HepG2 (cell line): ENCODE results near the gene MAPK11. TPM values are rescaled to one million over a fixed set of nuclear protein-coding genes. Genes with fewer than 3 reads are reported as not detected.

Experiments used
- ATAC-seq: fragments of 200-7000 bp; cut with Tn5 transposase; 3 replicates; pipeline ENCODE4 v1.9.1; 2020; ENCODE audit warnings: mild to moderate bottlenecking, moderate library complexity
- BruUV-seq: library from RNA; stranded (reverse); fragments of 400-500 nt; replicated peaks from 2 replicates; lab custom pipeline; 2021; lab: Mats Ljungman, UMichigan
- CTCF ChIA-PET: fragments of 300-600 bp; formaldehyde crosslinking; extraction: SDS; loops from one replicate; lab custom pipeline; 2021; ENCODE audit warnings: low total read pairs, inconsistent platforms, low intra/inter-chr PET ratio; lab: Yijun Ruan, JAX
- POLR2A ChIA-PET: fragments of 350-600 bp; sonication (Branson Sonifier 250); formaldehyde crosslinking; loops from one replicate; lab custom pipeline; 2020; ENCODE audit warnings: antibody characterized with exemption, inconsistent platforms; lab: Yijun Ruan, JAX
- DNase-seq: peaks from one replicate; pipeline ENCODE4 v3.0.0-alpha.2; 2015; ENCODE audit warnings: low spot score
- FAIRE-seq: peaks from 3 replicates; lab custom pipeline; 2011; peaks lifted over from hg19 to GRCh38; lab: Jason Lieb, UNC
- H2AFZ ChIP-seq: one replicate; pipeline ENCODE4 v1.6.1; 2011; ENCODE audit warnings: low read length, inconsistent platforms
- H3K27ac ChIP-seq: fragments of 300-600 bp; 3 replicates; pipeline ENCODE4 v1.8.0; 2011; ENCODE audit warnings: mixed run types, mild to moderate bottlenecking, mixed read lengths, low read length, inconsistent platforms; ENCODE audit not compliant: insufficient read depth; ENCODE audit errors: extremely low read length
- H3K27me3 ChIP-seq, 2 experiments: fragments of 200-600 bp in 1 of 2; 2 replicates in 1 of 2; 3 replicates in 1 of 2; pipeline versions ENCODE4 v1.6.0 to v1.8.0; 2011; ENCODE audit warnings: low read length in 2 of 2, mild to moderate bottlenecking in 2 of 2, moderate library complexity in 2 of 2, inconsistent platforms in 1 of 2; ENCODE audit not compliant: insufficient read depth in 2 of 2, control insufficient read depth in 1 of 2
- H3K36me3 ChIP-seq, 2 experiments: fragments of 200-600 bp in 1 of 2; replicated peaks in 1 of 2; 2 replicates in 1 of 2; 3 replicates in 1 of 2; pipeline versions ENCODE4 v1.5.1 to v1.8.0; 2011; ENCODE audit warnings: low read length in 2 of 2, inconsistent platforms in 1 of 2; ENCODE audit not compliant: insufficient read depth in 2 of 2, control insufficient read depth in 1 of 2
- H3K4me1 ChIP-seq: 2 replicates; pipeline ENCODE4 v1.5.1; 2012; ENCODE audit warnings: low read length, inconsistent platforms; ENCODE audit not compliant: insufficient read depth
- H3K4me2 ChIP-seq: 2 replicates; pipeline ENCODE4 v1.6.0; 2011; ENCODE audit warnings: low read depth, low read length, inconsistent platforms
- H3K4me3 ChIP-seq, 3 experiments: fragments of 200-600 bp in 1 of 3; sonication (generic), shearing (Covaris generic) in 1 of 3; replicated peaks in 1 of 3; 2 replicates each; pipeline ENCODE4 v1.5.1; 2011 to 2016; ENCODE audit warnings: low read length in 3 of 3, inconsistent platforms in 2 of 3, low read depth in 2 of 3, mild to moderate bottlenecking in 2 of 3, control low read depth in 1 of 3, mixed read lengths in 1 of 3; ENCODE audit not compliant: insufficient read depth in 1 of 3
- H3K79me2 ChIP-seq: one replicate; pipeline ENCODE4 v1.6.1; 2011; ENCODE audit warnings: low read length, inconsistent platforms; ENCODE audit not compliant: insufficient read depth
- H3K9ac ChIP-seq: 2 replicates; pipeline ENCODE4 v1.6.0; 2011; ENCODE audit warnings: mild to moderate bottlenecking, low read depth, low read length, inconsistent platforms; ENCODE audit not compliant: insufficient read depth
- H3K9me3 ChIP-seq: 2 replicates; pipeline ENCODE4 v1.5.1; 2012; ENCODE audit warnings: mild to moderate bottlenecking, low read length
- H4K20me1 ChIP-seq: 2 replicates; pipeline ENCODE4 v1.6.0; 2011; ENCODE audit warnings: inconsistent platforms, mild to moderate bottlenecking, low read length, moderate library complexity; ENCODE audit not compliant: insufficient read depth
- ATF5 ChIP-seq: sonication (generic); formaldehyde crosslinking; IDR thresholded peaks from 2 replicates; pipeline ENCODE4 v1.4.0; 2020; ENCODE audit warnings: mild to moderate bottlenecking, low read depth, missing genetic modification reagents
- BHLHE40 ChIP-seq: IDR thresholded peaks from 2 replicates; pipeline ENCODE4 v1.6.1; 2011; ENCODE audit warnings: low read length, improper control_type of control experiment
- KDM2A ChIP-seq: sonication (generic); formaldehyde crosslinking; IDR thresholded peaks from 2 replicates; pipeline ENCODE4 v1.4.0; 2020; ENCODE audit warnings: low read depth, missing genetic modification reagents, borderline replicate concordance
- RBM39 ChIP-seq: fragments of 200-400 bp; formaldehyde crosslinking; IDR thresholded peaks from one replicate; pipeline ENCODE4 v1.6.1; 2018; ENCODE audit warnings: antibody characterized with exemption, mild to moderate bottlenecking, low read depth, low read length; ENCODE audit not compliant: poor library complexity, severe bottlenecking
- RFX5 ChIP-seq: IDR thresholded peaks from 2 replicates; pipeline ENCODE4 v1.6.1; 2011; ENCODE audit warnings: low read depth, low read length, improper control_type of control experiment
- SAP130 ChIP-seq: IDR thresholded peaks from 2 replicates; pipeline ENCODE4 v1.6.1; 2016; ENCODE audit warnings: low read depth
- TEF ChIP-seq: sonication (generic); formaldehyde crosslinking; IDR thresholded peaks from 2 replicates; pipeline ENCODE4 v1.5.0; 2020; ENCODE audit warnings: missing genetic modification reagents
- TFE3 ChIP-seq: IDR thresholded peaks from 2 replicates; pipeline ENCODE4 v1.6.1; 2016
- TOE1 ChIP-seq: sonication (generic); formaldehyde crosslinking; IDR thresholded peaks from 2 replicates; pipeline ENCODE4 v1.4.0; 2020; ENCODE audit warnings: mild to moderate bottlenecking, missing genetic modification reagents
- YEATS2 ChIP-seq: sonication (generic); formaldehyde crosslinking; IDR thresholded peaks from 2 replicates; pipeline ENCODE4 v1.4.0; 2020; ENCODE audit warnings: missing genetic modification reagents, borderline replicate concordance
- ZNF256 ChIP-seq: sonication (generic); formaldehyde crosslinking; conservative IDR thresholded peaks from 2 replicates; pipeline ENCODE4 v1.4.0; 2020; ENCODE audit warnings: missing genetic modification reagents
- ZNF430 ChIP-seq: sonication (generic); formaldehyde crosslinking; IDR thresholded peaks from 2 replicates; pipeline ENCODE4 v1.9.0; 2021; ENCODE audit warnings: mild to moderate bottlenecking, missing genetic modification reagents
- ZNF530 ChIP-seq: sonication (generic); formaldehyde crosslinking; IDR thresholded peaks from 2 replicates; pipeline ENCODE4 v1.5.0; 2020; ENCODE audit warnings: low read depth, mild to moderate bottlenecking, missing genetic modification reagents
- ZNF546 ChIP-seq: sonication (generic); formaldehyde crosslinking; conservative IDR thresholded peaks from 2 replicates; pipeline ENCODE4 v1.8.1; 2023; ENCODE audit warnings: mild to moderate bottlenecking, missing genetic modification reagents
- ZNF574 ChIP-seq: sonication (generic); formaldehyde crosslinking; IDR thresholded peaks from 2 replicates; pipeline ENCODE4 v1.4.0; 2020; ENCODE audit warnings: missing genetic modification reagents
- ZNF788 ChIP-seq: sonication (generic); formaldehyde crosslinking; IDR thresholded peaks from 2 replicates; pipeline ENCODE4 v1.5.0; 2020; ENCODE audit warnings: mild to moderate bottlenecking, missing genetic modification reagents, borderline replicate concordance
- WGBS: methylation state at CpG from one replicate; pipeline ENCODE4 v1.1.6; 2017; ENCODE audit warnings: low lambda C conversion rate; 5-methylcytosine and 5-hydroxymethylcytosine counted together
- in situ Hi-C: cut with HindIII; loops from 2 replicates; pipeline ENCODE4 v1.10.0; 2017; ENCODE audit warnings: low pct_unique_long_range_greater_than_20kb; ENCODE audit not compliant: extremely low pct_ligation_motif_present
- intact Hi-C: fragments of 100-400 bp; cut with micrococcal nuclease; formaldehyde crosslinking; loops from one replicate; pipeline ENCODE4 v1.10.0; 2022; ENCODE audit not compliant: unreplicated experiment
- polyA plus RNA-seq, 8 experiments: library from polyadenylated mRNA; depleted of rRNA in 3 of 8; stranded (reverse) in 7 of 8; unstranded in 1 of 8; fragments of >200 nt; fragmentation: Illumina TruSeq in 4 of 8; extraction: Trizol in 4 of 8; gene quantifications; 2 replicates each; pipeline versions ENCODE4 v1.2.1 to v1.2.3, GENCODE V29; 2011 to 2016; ENCODE audit warnings: low read depth in 4 of 8, missing spikeins in 1 of 8, mixed read lengths in 1 of 8; ENCODE audit not compliant: insufficient read depth in 1 of 8
- total RNA-seq, 5 experiments: library from RNA; depleted of rRNA; stranded (reverse); fragments of >200 nt; fragmentation: Illumina TruSeq; extraction: Trizol; gene quantifications; 2 replicates each; pipeline ENCODE4 v1.2.3, GENCODE V29; 2016; ENCODE audit warnings: low read depth in 1 of 5

Gene MAPK11
- total and polyA plus RNA-seq, 2 of the 13 experiments (the other 11 are each of a cell fraction or from before 2014, with no cell fraction given), result 0.15 to 0.17 TPM

GRCh38 chr22:50262460-50262911 is 7.7 kb downstream of the MAPK11 start (continued):
- TF ChIP-seq KDM2A (CRISPR knock-in tag) (peak; percentile 20; the same call in 1 of the 2 replicates), ZNF256 (CRISPR knock-in tag) (no peak), YEATS2 (no peak), RBM39 (no peak)

- H3K27ac ChIP-seq, result no peak within 1 kb of the TSS
- FAIRE-seq (no peak), ATAC-seq (0 out of 3 replicates have a peak, but pooled peaks have one; percentile 2), DNase-seq (no peak)
- no peaks in the 10 kb centered on the region for H3K79me2 ChIP-seq
- peak within 1 kb of the TSS; percentile 54 to 74 (median 71); a peak in 5 of 6 replicates for H3K4me3 ChIP-seq
- WGBS, result 23% methylated on average over 4 of the region's 61 CpGs
- H3K9me3 ChIP-seq, result no peaks in the 10 kb centered on the region
- peaks cover 10 to 36% of the 10 kb centered on the region in 2 experiments; a peak in 4 of 5 replicates for H3K27me3 ChIP-seq
- ChIA-PET CTCF (no interaction called here), POLR2A (interaction anchor here (0.8 to 2.4 kb wide), 11 partner anchors 9 to 284 kb away, joined by 3 to 10 read pairs (median 5); partner anchors contain the start of genes HDAC10, KLHDC7B, PLXNB2 and TUBGCP6)
- no TSS peak for BruUV-seq
- peaks cover 43% of the 10 kb centered on the region for H3K4me1 ChIP-seq
- peak within 1 kb of the TSS; percentile 80 for H3K4me2 ChIP-seq
- in situ Hi-C loops (no loop called here), intact Hi-C loops (no loop called here)
- peak within 1 kb of the TSS; percentile 61 for H3K9ac ChIP-seq
- no peaks in the 10 kb centered on the region for H3K36me3 ChIP-seq
- no peak within 1 kb of the TSS for H2AFZ ChIP-seq
- H4K20me1 ChIP-seq, result no peaks in the 10 kb centered on the region
- TF ChIP-seq ZNF574 (CRISPR knock-in tag) (peak; percentile 18; the same call in 1 of the 2 replicates), ZNF788 (CRISPR knock-in tag) (no peak), ZNF546 (CRISPR knock-in tag) (no peak), ATF5 (CRISPR knock-in tag) (no peak), ZNF530 (CRISPR knock-in tag) (no peak), TOE1 (CRISPR knock-in tag) (no peak), SAP130 (peak; percentile 4; the same call in 1 of the 2 replicates), TFE3 (CRISPR knock-in tag) (no peak), RFX5 (no peak), TEF (CRISPR knock-in tag) (no peak), BHLHE40 (peak; percentile 46; the same call in 1 of the 2 replicates), ZNF430 (CRISPR knock-in tag) (no peak)
These were observed 8.3 kb downstream of the MAPK11 start, which contains the start of gene MAPK12 for GRCh38 chr22:50261615-50262459. MAPK12 (minus strand) TSS chr22:50261683; CDS start chr22:50261509, 174 bp downstream.
